Transverse colon (tissue), 4 donors: Measurements from ENCODE around the gene ELAVL3.
A peak's percentile ranks its signal among the peaks of the same experiment; 100 is the strongest.

Experiments
- EP300 ChIP-seq: sonication (generic); formaldehyde crosslinking; IDR thresholded peaks from one replicate; pipeline ENCODE4 v1.6.1; 2017; ENCODE audit warnings: antibody characterized with exemption, low read depth
- POLR2A ChIP-seq: fragments of 450-650 bp; IDR thresholded peaks from one replicate; pipeline ENCODE4 v1.6.1; 2016; ENCODE audit warnings: antibody characterized with exemption, mild to moderate bottlenecking, moderate library complexity
- POLR2AphosphoS5 ChIP-seq, 3 donors: sonication (generic); formaldehyde crosslinking; IDR thresholded peaks; one replicate each; pipeline ENCODE4 v1.6.1; 2016; ENCODE audit warnings: antibody characterized with exemption in 3 of 3
- TF ChIP-seq, protein P1 (sequence below), 5 experiments: fragments of 200-600 bp in 3 of 5; fragments of 450-650 bp in 2 of 5; sonication (generic) in 3 of 5; IDR thresholded peaks; 1 replicate in 2 of 5; 2 replicates in 3 of 5; pipeline ENCODE4 v1.5.1; 2016 to 2017; ENCODE audit warnings: antibody characterized with exemption in 5 of 5, inconsistent platforms in 3 of 5, mild to moderate bottlenecking in 2 of 5, moderate library complexity in 1 of 5

DNA sequence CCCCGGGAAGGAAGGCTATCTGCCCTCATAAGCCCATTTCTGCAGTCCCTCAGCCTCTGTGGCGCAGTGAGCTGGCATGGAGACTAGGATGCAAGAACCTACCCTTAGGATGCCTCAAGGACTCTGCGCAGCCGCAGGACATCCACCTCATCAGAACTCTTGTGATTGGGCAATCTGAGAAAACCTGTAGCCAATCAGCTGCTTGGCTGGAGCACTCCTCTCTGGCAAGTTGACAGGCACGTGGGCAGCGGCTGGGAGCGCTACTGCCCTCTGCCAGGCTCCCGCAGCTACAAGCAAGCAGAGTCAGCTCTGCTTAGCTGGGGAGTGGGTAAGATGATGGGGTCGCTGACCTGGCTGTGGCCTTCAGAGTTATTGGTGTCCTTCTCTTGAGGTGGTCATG lies 49.6 kb upstream of the ELAVL3 start:
- TF ChIP-seq POLR2A (no peak), EP300 (no peak), POLR2AphosphoS5 (IDR thresholded peaks at IDR 0.05) (peak in 1 of 3 donors; percentile 18)
- TF ChIP-seq, protein P1, sequence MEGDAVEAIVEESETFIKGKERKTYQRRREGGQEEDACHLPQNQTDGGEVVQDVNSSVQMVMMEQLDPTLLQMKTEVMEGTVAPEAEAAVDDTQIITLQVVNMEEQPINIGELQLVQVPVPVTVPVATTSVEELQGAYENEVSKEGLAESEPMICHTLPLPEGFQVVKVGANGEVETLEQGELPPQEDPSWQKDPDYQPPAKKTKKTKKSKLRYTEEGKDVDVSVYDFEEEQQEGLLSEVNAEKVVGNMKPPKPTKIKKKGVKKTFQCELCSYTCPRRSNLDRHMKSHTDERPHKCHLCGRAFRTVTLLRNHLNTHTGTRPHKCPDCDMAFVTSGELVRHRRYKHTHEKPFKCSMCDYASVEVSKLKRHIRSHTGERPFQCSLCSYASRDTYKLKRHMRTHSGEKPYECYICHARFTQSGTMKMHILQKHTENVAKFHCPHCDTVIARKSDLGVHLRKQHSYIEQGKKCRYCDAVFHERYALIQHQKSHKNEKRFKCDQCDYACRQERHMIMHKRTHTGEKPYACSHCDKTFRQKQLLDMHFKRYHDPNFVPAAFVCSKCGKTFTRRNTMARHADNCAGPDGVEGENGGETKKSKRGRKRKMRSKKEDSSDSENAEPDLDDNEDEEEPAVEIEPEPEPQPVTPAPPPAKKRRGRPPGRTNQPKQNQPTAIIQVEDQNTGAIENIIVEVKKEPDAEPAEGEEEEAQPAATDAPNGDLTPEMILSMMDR (IDR thresholded peaks at IDR 0.05), result no peak
